Spleen (tissue), 11 donors: ENCODE results near the gene CIB4. TPM values are rescaled to one million over a fixed set of nuclear protein-coding genes. Genes with fewer than 3 reads are reported as not detected.

Source experiments
- DNase-seq: peaks from one replicate; pipeline ENCODE4 v3.0.0-alpha.2; 2020
- H3K27ac ChIP-seq, 8 donors: fragments of 200-600 bp; sonication (generic) in 7 of 8; 1 replicate in 4 of 8; 2 replicates in 4 of 8; pipeline versions ENCODE4 v1.5.0 to v1.8.0; 2016 to 2021; ENCODE audit warnings: inconsistent platforms in 4 of 8, mild to moderate bottlenecking in 4 of 8, moderate library complexity in 1 of 8
- H3K27me3 ChIP-seq, 7 donors: fragments of 200-600 bp; sonication (generic) in 6 of 7; replicated peaks in 1 of 7; 1 replicate in 4 of 7; 2 replicates in 3 of 7; pipeline versions ENCODE4 v1.5.0 to v1.8.0; 2016 to 2021; ENCODE audit warnings: inconsistent platforms in 3 of 7, mild to moderate bottlenecking in 1 of 7
- H3K36me3 ChIP-seq, 6 donors: fragments of 200-600 bp; sonication (generic) in 5 of 6; 1 replicate in 4 of 6; 2 replicates in 2 of 6; pipeline versions ENCODE4 v1.5.0 to v1.8.0; 2016 to 2021; ENCODE audit warnings: inconsistent platforms in 2 of 6
- H3K4me1 ChIP-seq, 6 donors: fragments of 200-600 bp; sonication (generic) in 5 of 6; 1 replicate in 3 of 6; 2 replicates in 3 of 6; pipeline versions ENCODE4 v1.5.0 to v1.8.0; 2016 to 2021; ENCODE audit warnings: inconsistent platforms in 3 of 6
- H3K4me3 ChIP-seq, 8 donors: fragments of 200-600 bp; sonication (generic) in 7 of 8; 1 replicate in 4 of 8; 2 replicates in 4 of 8; pipeline versions ENCODE4 v1.5.0 to v1.8.0; 2016 to 2021; ENCODE audit warnings: inconsistent platforms in 4 of 8, mild to moderate bottlenecking in 4 of 8, moderate library complexity in 2 of 8
- H3K9me3 ChIP-seq, 8 donors: fragments of 200-600 bp; sonication (generic) in 7 of 8; 1 replicate in 4 of 8; 2 replicates in 4 of 8; pipeline versions ENCODE4 v1.5.0 to v1.8.0; 2016 to 2021; ENCODE audit warnings: inconsistent platforms in 4 of 8
- CTCF ChIP-seq, 11 experiments: fragments of 200-600 bp in 7 of 11; fragments of 450-650 bp in 4 of 11; sonication (generic) in 4 of 11; IDR thresholded peaks in 8 of 11; conservative IDR thresholded peaks in 3 of 11; 1 replicate in 7 of 11; 2 replicates in 4 of 11; pipeline versions ENCODE4 v1.4.0 to v1.8.0; 2016 to 2021; ENCODE audit warnings: antibody characterized with exemption in 11 of 11, inconsistent platforms in 4 of 11, mild to moderate bottlenecking in 1 of 11
- POLR2A ChIP-seq, 3 donors: fragments of 450-650 bp; IDR thresholded peaks; one replicate each; pipeline ENCODE4 v1.5.1; 2017; ENCODE audit warnings: antibody characterized with exemption in 3 of 3, mild to moderate bottlenecking in 1 of 3
- POLR2AphosphoS5 ChIP-seq, 3 donors: sonication (generic); formaldehyde crosslinking; IDR thresholded peaks; one replicate each; pipeline ENCODE4 v1.5.1; 2017; ENCODE audit warnings: antibody characterized with exemption in 3 of 3
- WGBS, 5 donors: extraction: QIAGEN DNeasy Blood & Tissue Kit in 3 of 5; methylation state at CpG; one replicate each; pipeline versions ENCODE4 v1.1.5 to v1.1.7; 2013 to 2018; 5-methylcytosine and 5-hydroxymethylcytosine counted together
- intact Hi-C: fragments of 100-400 bp; cut with DNase I; formaldehyde crosslinking; loops from one replicate; pipeline ENCODE4 v1.15.0; 2023; ENCODE audit warnings: low total_unique reads
- polyA plus RNA-seq, 3 donors: library from polyadenylated mRNA; stranded (reverse); fragments of 200-250 nt; gene quantifications; one replicate each; pipeline ENCODE4 v1.2.1, GENCODE V29; 2013
- total RNA-seq, 7 donors: library from RNA; depleted of rRNA in 3 of 7; stranded (reverse); fragments of >200 nt in 3 of 7; fragmentation: NEBNext Ultra II Directional in 4 of 7; extraction: Animal tissue kit (Norgen Biotek cat#: 25700) in 4 of 7; gene quantifications; one replicate each; pipeline versions ENCODE4 v1.1.0 to v1.2.1, GENCODE V29; 2016 to 2021
- donor health status: healthy with polysubstance abuse.
- donor health status: DM: no; HTN: no; CAD: no; lungs with moderate emphysema.
- donor health status: DM: no; HTN: no; CAD: no.
- donor health status: Bipolar disorder and iron deficiency.
- donor health status: healthy.
- donor health status: DM: no; HTN: no; CAD: no.
- donor health status: DM: yes; HTN: yes; CAD: no.

Gene CIB4
- total and polyA plus RNA-seq, 10 donors = not detected

- H3K4me1 ChIP-seq = peaks cover 0 to 43% (median 13%) of the 10 kb centered on the region in 6 donors
- no peaks in the 10 kb centered on the region for H3K9me3 ChIP-seq
- H3K27me3 ChIP-seq = peaks cover 0 to 24% (median 3%) of the 10 kb centered on the region in 7 donors
- H3K36me3 ChIP-seq = no peaks in the 10 kb centered on the region
- WGBS, 5 donors = 70 to 85% (median 79%) methylated on average over 11 to 13 of the region's 13 CpGs
- DNase-seq = peak; percentile 56
- H3K27ac ChIP-seq = peak overlapping the region in 4 of 8 donors; percentile 21 to 48 (median 34)
- intact Hi-C loops = no loop called here
- TF ChIP-seq POLR2AphosphoS5 (IDR thresholded peaks at IDR 0.05) = no peak
- TF ChIP-seq CTCF (IDR thresholded peaks at IDR 0.05 in 8 of 11, conservative IDR thresholded peaks at IDR 0.05 in 3 of 11) = no peak
- TF ChIP-seq POLR2A (IDR thresholded peaks at IDR 0.05) = no peak
- H3K4me3 ChIP-seq = no peak overlapping the region
Observed at GRCh38 chr2:26613241-26614215, 27.6 kb downstream of the CIB4 start.

DNA sequence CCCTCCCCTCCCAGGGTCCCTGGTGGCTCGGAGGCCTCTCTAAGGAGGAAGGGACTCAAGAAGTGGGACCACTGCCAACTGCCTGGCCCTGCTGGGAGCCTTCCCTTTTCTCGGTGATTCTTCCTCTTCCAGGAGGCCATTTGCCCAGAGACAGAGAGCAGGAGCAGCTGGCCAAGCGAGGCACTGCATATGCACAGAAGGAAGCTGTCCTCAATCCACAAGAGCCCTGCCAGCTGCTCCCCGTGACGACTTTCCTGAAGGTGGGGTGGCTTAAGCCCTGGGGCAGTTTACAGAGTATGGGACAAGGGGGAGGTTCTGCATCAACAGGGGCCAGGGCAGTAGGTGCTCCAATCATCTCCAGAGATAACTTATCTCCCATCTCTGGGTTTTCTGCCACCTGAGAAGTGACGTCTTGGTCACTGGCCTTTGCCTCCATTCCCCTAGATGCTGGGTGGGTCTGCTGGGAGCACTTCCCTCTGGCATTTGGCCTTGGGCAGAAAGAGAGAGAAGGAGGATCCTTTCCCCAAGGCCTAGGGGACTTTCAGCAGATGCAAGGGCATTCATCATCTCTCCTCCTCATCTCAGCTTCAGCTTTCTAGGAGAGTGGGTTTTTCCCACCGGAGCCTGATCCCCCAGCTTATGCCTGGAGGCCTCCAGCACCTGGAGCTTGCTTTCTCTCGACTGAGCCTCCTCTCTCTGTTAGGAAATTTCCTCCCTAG, 28.5 kb downstream of the CIB4 start:
- Histone ChIP-seq H3K27ac (peak overlapping the region in 4 of 8 donors; percentile 21 to 48 (median 34)), H3K9me3 (no peaks in the 10 kb centered on the region), H3K36me3 (no peaks in the 10 kb centered on the region), H3K27me3 (peaks cover 0 to 16% (median 0%) of the 10 kb centered on the region in 7 donors), H3K4me3 (no peak overlapping the region), H3K4me1 (peaks cover 0 to 47% (median 13%) of the 10 kb centered on the region in 6 donors)
- WGBS, 5 donors = 32 to 39% (median 38%) methylated on average over 8 of the region's 8 CpGs
- intact Hi-C loops = no loop called here
- DNase-seq = peak; percentile 63
- TF ChIP-seq CTCF (IDR thresholded peaks at IDR 0.05 in 8 of 11, conservative IDR thresholded peaks at IDR 0.05 in 3 of 11) = no peak
- TF ChIP-seq POLR2AphosphoS5 (IDR thresholded peaks at IDR 0.05) = peak in 2 of 3 donors; percentile 51 to 60

GRCh38 chr2:26612034-26612433, 29.1 kb downstream of the CIB4 start:
- DNase-seq = no peak
- H3K27me3 ChIP-seq = peaks cover 0 to 11% (median 0%) of the 10 kb centered on the region in 7 donors
- intact Hi-C loops = no loop called here
- H3K4me1 ChIP-seq = peaks cover 0 to 47% (median 13%) of the 10 kb centered on the region in 6 donors
- 83 to 98% (median 94%) methylated on average over 2 of the region's 2 CpGs for WGBS, 5 donors
- no peak overlapping the region for H3K4me3 ChIP-seq
- no peaks in the 10 kb centered on the region for H3K36me3 ChIP-seq
- TF ChIP-seq POLR2AphosphoS5 (IDR thresholded peaks at IDR 0.05) = no peak
- TF ChIP-seq POLR2A (IDR thresholded peaks at IDR 0.05) = no peak
- no peak for TF ChIP-seq CTCF (IDR thresholded peaks at IDR 0.05 in 8 of 11, conservative IDR thresholded peaks at IDR 0.05 in 3 of 11)
- no peaks in the 10 kb centered on the region for H3K9me3 ChIP-seq
- H3K27ac ChIP-seq = peak overlapping the region in 4 of 8 donors; percentile 21 to 48 (median 34)
